NCI-H1417 (cell line): ENCODE measurements around the gene PDE6D.
A peak's percentile ranks its signal among the peaks of the same experiment; 100 is the strongest.

Experiments
- DNase-seq, 3 experiments: peaks; one replicate each; lab custom pipeline; 2025; lab: John Stamatoyannopoulos, UW

PDE6D gene

DNA sequence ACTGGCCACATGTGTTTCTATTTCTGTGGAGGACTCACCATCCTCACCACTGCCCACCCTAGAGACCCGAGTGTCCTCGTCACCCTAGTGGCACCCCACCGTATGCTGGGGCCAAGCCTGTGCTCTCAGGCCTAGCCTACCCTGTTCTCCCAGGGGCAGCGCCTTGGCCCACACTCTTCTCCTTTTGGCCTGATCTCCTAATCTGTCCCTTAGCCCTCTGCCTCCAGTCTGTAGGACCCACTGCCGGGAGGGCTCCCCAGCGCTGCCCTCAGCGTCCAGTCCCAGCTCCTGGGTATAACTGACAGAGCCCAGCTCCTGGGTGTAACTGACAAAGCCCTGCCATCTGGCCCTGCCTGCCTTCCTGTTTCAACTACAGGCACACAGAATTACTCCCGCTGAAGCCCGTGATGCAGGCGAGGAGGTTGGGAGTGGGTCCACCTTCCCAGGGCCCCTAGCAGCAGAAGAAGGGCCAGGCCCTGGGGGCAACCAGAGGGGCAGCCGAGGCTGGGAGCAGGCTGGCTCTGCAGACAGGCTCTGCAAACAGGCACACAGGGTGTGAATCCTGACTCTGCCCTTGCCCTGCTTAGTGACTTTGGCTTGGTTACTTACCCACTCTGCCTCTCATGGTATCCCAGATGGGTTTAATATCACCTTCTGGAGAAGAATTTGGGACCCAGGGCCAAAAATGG is 98.3 kb downstream of the PDE6D start:
- DNase-seq = peak in 2 of 3 experiments; percentile 66 to 70
